Spinal cord (tissue), 10 donors: Measurements from ENCODE around the gene SIRPA. TPM values are rescaled to one million over a fixed set of nuclear protein-coding genes. Genes with fewer than 3 reads are reported as not detected.

Source experiments
- DNase-seq, 6 donors: peaks; one replicate each; pipeline versions ENCODE4 v3.0.0 to v3.0.0-alpha.2; 2013 to 2015; ENCODE audit warnings: low spot score in 6 of 6, low read depth in 4 of 6
- H3K27ac ChIP-seq: one replicate; pipeline ENCODE4 v1.5.1; 2013; ENCODE audit warnings: low read depth, low read length, control low read depth
- H3K27me3 ChIP-seq: one replicate; pipeline ENCODE4 v1.6.1; 2013; ENCODE audit warnings: low read length; ENCODE audit not compliant: control insufficient read depth, insufficient read depth
- H3K36me3 ChIP-seq: one replicate; pipeline ENCODE4 v1.6.1; 2013; ENCODE audit warnings: low read length; ENCODE audit not compliant: control insufficient read depth, insufficient read depth
- H3K4me1 ChIP-seq: one replicate; pipeline ENCODE4 v1.6.1; 2013; ENCODE audit warnings: low read length; ENCODE audit not compliant: control insufficient read depth, insufficient read depth
- H3K4me3 ChIP-seq: one replicate; pipeline ENCODE4 v1.5.1; 2013; ENCODE audit warnings: low read depth, low read length, control low read depth
- H3K9me3 ChIP-seq: one replicate; pipeline ENCODE4 v1.6.1; 2013; ENCODE audit warnings: low read length; ENCODE audit not compliant: control insufficient read depth, insufficient read depth
- WGBS: methylation state at CpG from one replicate; pipeline ENCODE4 v1.1.5; 2013; ENCODE audit warnings: missing lambda C conversion rate; ENCODE audit not compliant: insufficient coverage; 5-methylcytosine and 5-hydroxymethylcytosine counted together
- polyA plus RNA-seq, 2 donors: library from polyadenylated mRNA; unstranded; fragments of 120-200 nt; gene quantifications; one replicate each; pipeline ENCODE4 v1.2.1, GENCODE V29; 2013; ENCODE audit not compliant: insufficient read length in 2 of 2
- total RNA-seq, 2 donors: library from RNA; depleted of rRNA in 1 of 2; stranded (reverse); fragments of 120-200 nt in 1 of 2; fragments of >200 nt in 1 of 2; gene quantifications; one replicate each; pipeline versions ENCODE4 v1.2.3 to v1.2.4, GENCODE V29; 2013 to 2014
- donor health status: healthy.

SIRPA gene
- total and polyA plus RNA-seq, 4 donors, result 22.1 to 49.7 (median 39.8) TPM

DNA sequence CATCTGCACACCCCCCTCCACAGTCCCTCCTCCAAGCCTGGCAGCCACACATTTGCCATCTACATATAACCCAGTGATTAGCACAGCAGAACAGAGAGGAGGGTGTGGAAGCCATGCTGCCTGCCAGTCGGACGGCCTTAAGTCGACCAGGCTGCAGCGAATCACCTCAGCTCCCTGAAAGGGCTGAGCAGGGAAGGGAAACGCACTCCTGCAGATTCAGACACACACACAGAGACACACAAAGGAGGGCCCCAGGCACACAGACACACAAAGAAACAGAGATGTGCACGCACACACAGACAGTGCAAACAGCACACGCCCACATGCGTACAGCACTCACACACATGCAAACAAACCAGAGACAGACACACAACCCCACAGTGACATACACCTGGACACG is 11.2 kb upstream of the SIRPA start:
- H3K27me3 ChIP-seq, result no peaks in the 10 kb centered on the region
- peak in 2 of 6 donors; percentile 46 to 78 for DNase-seq
- 20% methylated on average over 7 of the region's 9 CpGs for WGBS
- no peak overlapping the region for H3K27ac ChIP-seq
- no peak overlapping the region for H3K4me3 ChIP-seq
- no peaks in the 10 kb centered on the region for H3K36me3 ChIP-seq
- no peaks in the 10 kb centered on the region for H3K9me3 ChIP-seq
- H3K4me1 ChIP-seq, result peaks cover 28% of the 10 kb centered on the region

DNA sequence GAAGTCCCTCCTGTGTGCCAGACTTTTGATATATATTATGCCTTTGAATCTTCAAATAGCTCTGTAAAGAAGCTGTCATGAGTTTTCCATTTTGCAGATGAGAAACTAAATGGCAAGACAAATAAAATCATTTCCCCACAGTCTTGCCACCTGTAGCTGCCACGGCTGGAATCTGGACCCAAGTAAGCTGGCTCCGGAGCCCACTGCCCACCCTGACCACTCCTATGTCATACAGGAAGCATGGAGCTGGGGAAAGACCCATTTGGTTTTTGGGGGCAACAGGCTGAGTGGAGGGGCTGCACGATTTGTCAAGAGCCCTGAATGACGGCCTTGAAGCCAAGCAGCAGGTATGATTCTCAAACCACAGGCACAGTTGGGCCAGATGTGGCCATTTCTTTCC is 10.0 kb upstream of the SIRPA start:
- Histone ChIP-seq H3K4me1 (peaks cover 26% of the 10 kb centered on the region), H3K27me3 (no peaks in the 10 kb centered on the region), H3K27ac (no peak overlapping the region), H3K4me3 (no peak overlapping the region), H3K36me3 (no peaks in the 10 kb centered on the region), H3K9me3 (no peaks in the 10 kb centered on the region)
- WGBS, result 94% methylated on average over 2 of the region's 4 CpGs
- no peak for DNase-seq

DNA sequence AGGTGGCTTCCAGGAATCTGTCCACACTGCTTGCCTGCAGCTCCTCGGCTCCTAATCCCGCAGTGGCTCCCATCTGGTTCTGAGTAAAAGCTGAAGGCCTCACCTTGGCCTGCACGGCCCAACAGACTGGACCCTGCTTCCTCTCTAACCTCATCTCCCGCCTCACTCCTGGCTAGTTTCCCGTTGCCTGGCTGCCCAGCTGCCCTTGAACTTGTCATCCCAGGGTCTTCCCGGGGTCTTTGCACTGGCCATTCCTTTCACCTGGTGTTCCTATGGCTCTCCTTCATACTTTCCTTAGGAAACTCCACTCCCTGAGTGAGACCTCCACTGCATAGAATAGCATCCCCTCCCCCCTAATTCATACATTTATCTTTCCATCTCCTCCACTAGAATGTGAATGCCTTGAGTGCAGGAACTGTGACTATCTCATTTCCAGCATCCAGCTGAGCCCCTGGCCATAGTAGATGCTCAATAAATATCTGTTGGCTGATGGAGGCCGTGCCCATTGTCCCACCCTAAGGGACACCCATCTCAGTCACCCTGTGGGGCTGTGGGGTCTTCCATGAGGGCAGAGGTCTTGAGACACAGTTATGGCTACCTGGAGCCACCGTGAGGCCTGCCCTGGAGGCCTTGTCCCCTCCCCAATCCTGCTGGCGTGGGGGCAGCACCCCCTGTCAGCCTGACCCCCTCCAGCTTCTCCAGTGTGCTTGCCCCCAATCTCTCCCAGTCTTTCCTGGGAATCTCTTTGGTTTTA is 9.1 kb upstream of the SIRPA start:
- 77% methylated on average over 9 of the region's 9 CpGs for WGBS

DNA sequence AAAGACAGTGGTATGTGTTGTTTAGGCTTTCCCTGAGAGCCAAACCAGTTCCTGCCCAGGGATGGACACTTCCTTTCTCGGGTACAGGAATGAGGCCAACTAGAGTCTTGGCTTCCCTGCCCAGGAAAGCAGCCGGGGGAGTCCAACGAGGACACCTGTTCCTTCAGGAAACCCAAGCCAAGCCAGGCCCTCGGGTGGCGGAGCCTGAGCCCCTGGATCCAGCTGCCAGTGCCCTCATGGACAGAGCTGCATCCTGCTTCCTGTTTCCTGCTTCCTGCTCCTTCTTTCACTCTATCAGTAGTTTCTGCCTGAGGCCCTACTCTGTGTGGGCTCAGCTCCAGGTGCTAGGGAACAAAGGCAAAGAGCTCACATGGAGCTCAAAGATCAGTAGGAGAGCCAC is 7.9 kb upstream of the SIRPA start:
- DNase-seq, result no peak
- peaks cover 26% of the 10 kb centered on the region for H3K4me1 ChIP-seq
- no peak overlapping the region for H3K27ac ChIP-seq
- H3K9me3 ChIP-seq, result no peaks in the 10 kb centered on the region
- WGBS, result 70% methylated on average over 5 of the region's 5 CpGs
- H3K27me3 ChIP-seq, result no peaks in the 10 kb centered on the region
- H3K36me3 ChIP-seq, result peaks cover 4% of the 10 kb centered on the region
- no peak overlapping the region for H3K4me3 ChIP-seq

More for the DNA sequence above, 9.1 kb upstream of the SIRPA start:
- peaks cover 4% of the 10 kb centered on the region for H3K36me3 ChIP-seq
- H3K27me3 ChIP-seq, result no peaks in the 10 kb centered on the region
- H3K4me1 ChIP-seq, result peaks cover 33% of the 10 kb centered on the region
- H3K9me3 ChIP-seq, result no peaks in the 10 kb centered on the region
- DNase-seq, result no peak
- no peak overlapping the region for H3K4me3 ChIP-seq
- no peak overlapping the region for H3K27ac ChIP-seq

DNA sequence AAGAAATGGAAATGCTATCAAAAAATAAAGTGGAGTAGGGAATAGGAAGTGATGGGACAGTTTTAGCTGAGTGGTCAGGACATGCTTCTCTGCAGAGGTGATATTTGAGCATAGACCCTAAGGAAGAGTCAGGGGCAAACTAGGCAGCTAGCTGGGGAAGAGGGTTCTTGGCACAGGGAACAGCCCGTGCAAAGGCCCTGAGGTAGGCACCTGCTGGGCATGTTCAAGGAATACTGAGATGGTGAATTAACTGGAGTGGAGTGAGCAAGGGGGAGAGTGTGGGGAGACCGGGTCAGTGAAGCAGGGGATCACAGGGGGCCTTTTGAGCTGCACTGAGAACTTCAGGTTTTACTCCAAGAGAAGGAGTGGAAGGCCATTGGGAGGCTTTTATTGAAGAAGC is 7.5 kb upstream of the SIRPA start:
- DNase-seq, result no peak
- no peaks in the 10 kb centered on the region for H3K9me3 ChIP-seq
- H3K27me3 ChIP-seq, result no peaks in the 10 kb centered on the region
- H3K36me3 ChIP-seq, result peaks cover 4% of the 10 kb centered on the region
- H3K27ac ChIP-seq, result no peak overlapping the region
- no peak overlapping the region for H3K4me3 ChIP-seq
- 88% methylated on average over 2 of the region's 2 CpGs for WGBS
- H3K4me1 ChIP-seq, result peaks cover 30% of the 10 kb centered on the region

DNA sequence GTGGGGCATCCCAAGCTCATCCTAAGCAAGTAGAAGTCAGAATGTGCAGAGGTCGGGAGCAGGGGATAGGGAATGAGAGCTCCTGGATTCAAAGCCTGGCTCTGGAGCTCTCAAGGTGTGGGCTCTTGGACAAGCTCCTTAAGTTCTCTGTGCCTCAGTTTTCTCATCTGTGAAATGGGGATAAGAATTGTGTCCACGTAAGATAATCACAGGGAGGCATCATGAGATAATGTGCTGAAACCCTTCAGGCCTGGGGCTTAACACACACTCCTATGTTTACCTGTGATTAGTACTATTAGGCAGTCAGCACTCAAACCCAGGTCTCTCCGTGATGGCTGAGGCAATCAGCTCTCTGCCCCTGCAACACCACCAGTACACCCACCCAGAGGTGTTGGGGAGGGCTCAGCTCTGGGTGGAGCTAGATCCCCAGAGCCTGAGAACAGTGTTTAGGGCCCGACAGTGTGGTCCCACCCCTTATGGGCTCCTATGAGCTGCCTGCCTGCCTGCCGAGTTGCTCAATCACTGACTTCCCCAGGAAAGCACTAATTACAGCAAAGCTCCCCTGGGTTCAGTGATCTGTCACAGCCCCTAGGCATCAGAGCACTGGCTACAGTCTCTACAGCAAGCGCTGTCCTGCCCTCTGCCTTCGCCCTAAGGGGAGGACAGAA is 6.3 kb upstream of the SIRPA start:
- Histone ChIP-seq H3K9me3 (no peaks in the 10 kb centered on the region), H3K36me3 (peaks cover 4% of the 10 kb centered on the region), H3K4me3 (no peak overlapping the region), H3K27me3 (no peaks in the 10 kb centered on the region), H3K27ac (no peak overlapping the region), H3K4me1 (peaks cover 40% of the 10 kb centered on the region)
- WGBS, result 49% methylated on average over 5 of the region's 7 CpGs
- no peak for DNase-seq

DNA sequence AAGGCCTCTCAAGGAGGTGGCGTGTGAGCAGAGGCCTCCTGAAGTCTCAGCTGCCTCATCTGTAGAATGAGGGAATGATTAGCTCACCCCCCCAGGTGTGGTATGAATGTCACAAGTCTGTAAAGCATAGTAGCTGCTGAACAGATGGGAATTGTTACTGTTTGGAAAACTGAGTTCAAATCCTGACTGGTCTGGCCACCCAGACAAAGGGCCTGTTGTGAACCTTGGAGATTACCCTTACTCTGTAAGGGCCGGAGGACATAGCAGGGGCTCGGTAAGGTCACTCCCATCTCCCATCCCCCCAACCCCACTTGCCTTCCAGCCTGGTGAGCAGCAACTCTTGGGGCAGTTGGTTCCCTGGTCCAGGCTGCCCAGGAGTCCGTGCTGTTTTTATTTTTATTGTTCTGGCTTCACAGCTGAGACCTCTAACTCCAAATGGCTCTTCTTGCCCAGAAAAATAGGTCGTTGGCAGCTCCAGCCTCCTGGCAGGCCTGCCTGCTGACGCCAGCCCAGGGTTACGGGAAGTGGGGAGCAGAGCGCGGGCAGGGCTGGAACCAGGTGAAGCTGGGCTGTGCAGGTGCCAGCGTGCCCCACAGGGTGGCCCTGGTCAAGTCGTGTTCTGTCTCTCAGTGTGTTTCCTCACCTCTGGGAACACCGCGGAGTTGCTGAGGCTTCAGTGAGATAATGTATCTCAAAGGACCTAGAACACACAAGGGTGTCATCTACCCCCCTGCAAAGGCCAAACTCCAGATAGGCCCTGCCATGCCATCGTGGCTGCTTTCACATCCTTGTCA is 4.5 kb upstream of the SIRPA start:
- DNase-seq, result no peak
- 65% methylated on average over 14 of the region's 14 CpGs for WGBS
- H3K27me3 ChIP-seq, result peaks cover under 1% of the 10 kb centered on the region
- H3K4me3 ChIP-seq, result no peak overlapping the region
- H3K9me3 ChIP-seq, result no peaks in the 10 kb centered on the region
- H3K36me3 ChIP-seq, result peaks cover 4% of the 10 kb centered on the region
- H3K4me1 ChIP-seq, result peaks cover 38% of the 10 kb centered on the region
- H3K27ac ChIP-seq, result no peak overlapping the region

DNA sequence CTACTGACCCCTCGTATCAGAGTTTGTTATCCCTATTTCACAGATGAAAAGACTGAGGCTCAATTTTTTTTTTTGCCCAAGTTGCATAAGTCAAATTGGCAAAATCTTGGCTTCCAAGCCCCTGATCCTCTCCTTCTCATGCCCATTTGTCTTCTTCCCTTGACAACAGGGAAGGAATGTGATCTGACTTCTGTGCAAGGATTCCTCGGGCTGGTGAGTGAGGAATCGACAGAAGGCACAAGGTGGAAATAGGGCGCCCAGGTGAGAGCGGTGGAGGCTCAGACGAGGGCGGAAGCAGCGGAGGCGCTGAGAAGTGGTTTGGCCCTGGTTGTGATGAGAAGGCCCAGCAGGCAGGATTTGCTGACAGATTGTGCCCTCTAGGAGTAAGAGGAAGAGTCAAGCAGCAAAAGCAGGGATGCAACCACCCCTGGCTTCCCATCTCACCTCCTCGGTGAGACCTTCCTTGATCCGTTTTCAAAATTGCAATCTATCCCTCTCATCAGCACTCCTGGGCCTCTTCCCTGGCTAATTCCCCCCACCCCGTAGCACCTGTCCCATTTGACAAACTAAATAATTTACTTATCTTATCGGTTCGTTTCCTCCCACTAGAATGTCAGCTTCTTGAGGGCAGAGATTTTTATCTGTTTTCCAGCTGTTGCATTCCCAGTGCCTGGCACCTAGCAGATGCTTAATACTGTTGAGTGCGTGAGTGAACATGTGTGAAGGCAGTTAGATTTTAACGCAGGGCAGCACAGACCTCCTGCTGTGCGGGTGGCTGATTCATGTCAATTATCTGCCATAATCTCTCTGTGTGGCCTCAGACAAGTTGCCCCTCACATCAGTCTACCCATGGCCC is 3.7 kb upstream of the SIRPA start:
- Histone ChIP-seq H3K27ac (no peak overlapping the region), H3K27me3 (peaks cover 4% of the 10 kb centered on the region), H3K9me3 (no peaks in the 10 kb centered on the region), H3K36me3 (peaks cover 4% of the 10 kb centered on the region), H3K4me1 (peaks cover 46% of the 10 kb centered on the region), H3K4me3 (no peak overlapping the region)
- WGBS, result 70% methylated on average over 17 of the region's 17 CpGs
- no peak for DNase-seq

DNA sequence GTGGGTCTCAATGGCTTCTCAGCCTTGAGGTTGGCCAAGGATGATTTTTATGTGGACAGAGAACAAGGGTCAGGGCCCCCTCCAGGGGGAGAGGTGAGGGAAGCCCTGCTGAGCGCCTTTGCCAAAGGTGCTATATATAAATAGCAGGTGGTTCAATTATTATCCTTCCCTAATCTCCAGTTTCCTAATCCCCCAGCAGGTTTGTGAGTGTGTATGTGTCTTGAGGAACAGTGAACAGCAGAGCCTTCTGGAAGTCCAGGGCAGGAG is 3.2 kb upstream of the SIRPA start:
- H3K9me3 ChIP-seq, result no peaks in the 10 kb centered on the region
- no CpG with 5 or more reads among the region's 1 CpG for WGBS
- no peak for DNase-seq

More for the DNA sequence above, 3.2 kb upstream of the SIRPA start:
- Histone ChIP-seq H3K36me3 (peaks cover 4% of the 10 kb centered on the region), H3K4me3 (no peak overlapping the region), H3K27me3 (peaks cover 4% of the 10 kb centered on the region), H3K27ac (no peak overlapping the region), H3K4me1 (peaks cover 49% of the 10 kb centered on the region)
